GM18505 (cell line): ENCODE measurements around the gene ALDH2.
"Not testable (repeated sequence)": the region's sequence is repeated elsewhere in the genome, so short reads cannot be mapped to it uniquely, and the experiment has no call there.

ENCODE experiments used
- ATAC-seq: cut with Tn5 transposase; IDR thresholded peaks from one replicate; pipeline ENCODE4 v1.9.1; 2021; ENCODE audit not compliant: unreplicated experiment
- POLR2A ChIP-seq: IDR thresholded peaks from 4 replicates; pipeline ENCODE4 v1.6.1; 2011; ENCODE audit warnings: borderline replicate concordance; ENCODE audit not compliant: insufficient read depth, insufficient read length; ENCODE audit errors: extremely low read depth

The ALDH2 gene

GRCh38 chr12:111818340-111818739 lies 51.6 kb downstream of the ALDH2 start:
- no peak for TF ChIP-seq POLR2A

GRCh38 chr12:111819191-111820158 lies 52.7 kb downstream of the ALDH2 start:
- no peak for ATAC-seq
- TF ChIP-seq POLR2A: no peak

More at GRCh38 chr12:111818340-111818739, 51.6 kb downstream of the ALDH2 start:
- no peak for ATAC-seq

GRCh38 chr12:111820828-111821227 lies 54.1 kb downstream of the ALDH2 start:
- ATAC-seq: not testable (repeated sequence)

- ATAC-seq: no peak
- no peak for TF ChIP-seq POLR2A
These were observed 56.2 kb downstream of the ALDH2 start for GRCh38 chr12:111822886-111823285.

GRCh38 chr12:111823891-111824290 lies 57.2 kb downstream of the ALDH2 start:
- ATAC-seq: no peak
- no peak for TF ChIP-seq POLR2A

- ATAC-seq: not testable (repeated sequence)
These were observed 57.6 kb downstream of the ALDH2 start for GRCh38 chr12:111824312-111824711.

- no peak for TF ChIP-seq POLR2A
- ATAC-seq: no peak
These were observed 58.8 kb downstream of the ALDH2 start for GRCh38 chr12:111825509-111825908.

- no peak for TF ChIP-seq POLR2A
- no peak for ATAC-seq
These were observed 59.6 kb downstream of the ALDH2 start for GRCh38 chr12:111826316-111826715.

GRCh38 chr12:111826992-111827391 lies 60.3 kb downstream of the ALDH2 start:
- no peak for ATAC-seq
- TF ChIP-seq POLR2A: no peak

GRCh38 chr12:111827907-111828306 lies 61.2 kb downstream of the ALDH2 start:
- no peak for TF ChIP-seq POLR2A
- ATAC-seq: no peak

- TF ChIP-seq POLR2A: no peak
- no peak for ATAC-seq
These were observed 61.7 kb downstream of the ALDH2 start for GRCh38 chr12:111828338-111828979.

- not testable (repeated sequence) for ATAC-seq
These were observed 62.9 kb downstream of the ALDH2 start for GRCh38 chr12:111829635-111830034.

GRCh38 chr12:111834740-111835386 lies 68.1 kb downstream of the ALDH2 start:
- ATAC-seq: not testable (repeated sequence)

- ATAC-seq: not testable (repeated sequence)
These were observed 68.9 kb downstream of the ALDH2 start for GRCh38 chr12:111835531-111836181.
